K562 (cell line): ENCODE measurements around the gene WFIKKN2. TPM values are rescaled to one million over a fixed set of nuclear protein-coding genes. Genes with fewer than 3 reads are reported as not detected.

Source experiments
- ATAC-seq: fragments of 200-7000 bp; cut with Tn5 transposase; 3 replicates; pipeline ENCODE4 v1.9.1; 2020; ENCODE audit warnings: moderate library complexity
- BruUV-seq: library from RNA; stranded (reverse); fragments of 400-500 nt; replicated peaks from 2 replicates; lab custom pipeline; 2021; lab: Mats Ljungman, UMichigan
- CTCF ChIA-PET: fragments of 300-600 bp; formaldehyde crosslinking; extraction: SDS; loops from one replicate; lab custom pipeline; 2021; ENCODE audit warnings: low intra/inter-chr PET ratio; lab: Yijun Ruan, JAX
- POLR2A ChIA-PET: fragments of 300-600, 350-650 bp; sonication (Branson Sonifier 250); formaldehyde crosslinking; extraction: SDS; loops from one replicate; lab custom pipeline; 2021; ENCODE audit warnings: antibody characterized with exemption, inconsistent platforms; lab: Yijun Ruan, JAX
- DNase-seq, 4 experiments: peaks; one replicate each; pipeline versions ENCODE4 v3.0.0 to v3.0.0-alpha.2; 2011 to 2018; ENCODE audit warnings: low spot score in 3 of 4, mixed read lengths in 3 of 4; ENCODE audit errors: extremely low read depth in 1 of 4
- FAIRE-seq: peaks from 2 replicates; lab custom pipeline; 2011; peaks lifted over from hg19 to GRCh38; lab: Jason Lieb, UNC
- H2AFZ ChIP-seq: 2 replicates; pipeline ENCODE4 v1.6.0; 2011; ENCODE audit warnings: low read depth, low read length, control low read depth, inconsistent platforms
- H3K27ac ChIP-seq: fragments of 200-600 bp; 3 replicates; pipeline ENCODE4 v1.8.0; 2011; ENCODE audit warnings: low read depth, mild to moderate bottlenecking, control low read depth, inconsistent platforms, low read length, moderate library complexity, mixed read lengths; ENCODE audit errors: extremely low read depth
- H3K27me3 ChIP-seq, 2 experiments: fragments of 300-600 bp in 1 of 2; 2 replicates in 1 of 2; 3 replicates in 1 of 2; pipeline versions ENCODE4 v1.6.0 to v1.8.0; 2011; ENCODE audit warnings: inconsistent platforms in 2 of 2, low read length in 2 of 2, mild to moderate bottlenecking in 1 of 2, mixed read lengths in 1 of 2, moderate library complexity in 1 of 2; ENCODE audit not compliant: control insufficient read depth in 2 of 2, insufficient read depth in 2 of 2
- H3K36me3 ChIP-seq: fragments of 300-600 bp; 3 replicates; pipeline ENCODE4 v1.8.0; 2011; ENCODE audit warnings: mild to moderate bottlenecking, low read length, inconsistent platforms; ENCODE audit not compliant: control insufficient read depth, insufficient read depth
- H3K4me1 ChIP-seq, 2 experiments: fragments of 200-600 bp in 1 of 2; replicated peaks in 1 of 2; 2 replicates in 1 of 2; 3 replicates in 1 of 2; pipeline versions ENCODE4 v1.5.1 to v1.8.0; 2011; ENCODE audit warnings: inconsistent platforms in 2 of 2, low read length in 2 of 2, mild to moderate bottlenecking in 1 of 2, mixed read lengths in 1 of 2, moderate library complexity in 1 of 2; ENCODE audit not compliant: control insufficient read depth in 2 of 2, insufficient read depth in 2 of 2
- H3K4me2 ChIP-seq: 2 replicates; pipeline ENCODE4 v1.6.1; 2011; ENCODE audit warnings: low read length, control low read depth, inconsistent platforms, mixed read lengths; ENCODE audit not compliant: insufficient read depth
- H3K4me3 ChIP-seq: fragments of 200-600 bp; sonication (generic), shearing (Covaris generic); 2 replicates; pipeline ENCODE4 v1.5.1; 2016; ENCODE audit warnings: control low read depth, inconsistent platforms
- H3K79me2 ChIP-seq: fragments of 200-600 bp; 3 replicates; pipeline ENCODE4 v1.8.0; 2011; ENCODE audit warnings: low read length, inconsistent platforms; ENCODE audit not compliant: control insufficient read depth, insufficient read depth
- H3K9ac ChIP-seq, 2 experiments: 2 replicates each; pipeline versions ENCODE4 v1.6.0 to v1.6.1; 2011; ENCODE audit warnings: low read depth in 2 of 2, low read length in 2 of 2, control low read depth in 1 of 2, inconsistent platforms in 1 of 2, mild to moderate bottlenecking in 1 of 2, mixed read lengths in 1 of 2; ENCODE audit not compliant: insufficient read depth in 1 of 2
- H3K9me1 ChIP-seq: one replicate; pipeline ENCODE4 v1.6.0; 2011; ENCODE audit warnings: inconsistent platforms, mild to moderate bottlenecking, low read length, moderate library complexity; ENCODE audit not compliant: control insufficient read depth, insufficient read depth
- H3K9me3 ChIP-seq: replicated peaks from 2 replicates; pipeline ENCODE4 v1.5.1; 2011; ENCODE audit warnings: low read depth, low read length, inconsistent platforms; ENCODE audit not compliant: control insufficient read depth, insufficient read depth
- H4K20me1 ChIP-seq: replicated peaks from 2 replicates; pipeline ENCODE4 v1.6.1; 2011; ENCODE audit warnings: low read length, inconsistent platforms, mixed read lengths; ENCODE audit not compliant: control insufficient read depth, insufficient read depth
- CHD1 ChIP-seq: fragments of 200-600 bp; sonication (generic); IDR thresholded peaks from one replicate; pipeline ENCODE4 v1.6.1; 2012; ENCODE audit warnings: mild to moderate bottlenecking, moderate library complexity, low read length, inconsistent platforms
- MEF2A ChIP-seq: IDR thresholded peaks from 2 replicates; pipeline ENCODE4 v1.6.1; 2011; ENCODE audit warnings: low read depth, mild to moderate bottlenecking, low read length, moderate library complexity; ENCODE audit not compliant: control insufficient read depth
- PTTG1 ChIP-seq: fragments of 450-650 bp; IDR thresholded peaks from 2 replicates; pipeline ENCODE4 v1.6.1; 2016; ENCODE audit warnings: low read depth, mild to moderate bottlenecking, missing genetic modification characterization, missing compliant biosample characterization
- SIN3B ChIP-seq: fragments of 450-650 bp; IDR thresholded peaks from 2 replicates; pipeline ENCODE4 v1.6.1; 2017; ENCODE audit warnings: low read depth, mild to moderate bottlenecking, moderate library complexity
- ZNF12 ChIP-seq: sonication (generic); formaldehyde crosslinking; IDR thresholded peaks from 2 replicates; pipeline ENCODE4 v1.4.0; 2020; ENCODE audit warnings: mild to moderate bottlenecking, missing genetic modification reagents
- ZNF3 ChIP-seq: fragments of 250-450 bp; sonication (Bioruptor Pico); IDR thresholded peaks from 2 replicates; pipeline ENCODE4 v1.5.0; 2021; ENCODE audit warnings: mild to moderate bottlenecking, moderate library complexity
- WGBS: fragments of 100-300 bp; shearing (Covaris generic); methylation state at CpG from one replicate; pipeline ENCODE4 v1.1.6; 2016; ENCODE audit warnings: low coverage, mixed read lengths; ENCODE audit not compliant: insufficient coverage; ENCODE audit errors: missing lambda C conversion rate; 5-methylcytosine and 5-hydroxymethylcytosine counted together
- in situ Hi-C: fragments of 300-500 bp; cut with MboI; formaldehyde crosslinking; loops from 4 replicates; pipeline ENCODE4 v1.15.0; 2018; ENCODE audit warnings: inconsistent platforms, mixed read lengths
- intact Hi-C: fragments of 100-400 bp; cut with micrococcal nuclease; formaldehyde crosslinking; loops from 2 replicates; pipeline ENCODE4 v1.14.2; 2022
- polyA plus RNA-seq, 8 experiments: library from polyadenylated mRNA; depleted of rRNA in 4 of 8; stranded (reverse) in 5 of 8; unstranded in 3 of 8; fragments of >200 nt; fragmentation: Nextera tagmentation in 2 of 8; fragmentation: Illumina TruSeq in 1 of 8; extraction: Ambion mirVana in 2 of 8; extraction: Trizol in 1 of 8; gene quantifications; 2 replicates each; pipeline versions ENCODE4 v1.2.1 to v1.2.3, GENCODE V29; 2011 to 2014; ENCODE audit warnings: inconsistent platforms in 1 of 8, missing spikeins in 1 of 8
- total RNA-seq, 7 experiments: library from RNA; depleted of rRNA in 6 of 7; stranded (reverse); fragments of >200 nt in 6 of 7; fragmentation: Illumina TruSeq in 2 of 7; extraction: Trizol in 2 of 7; gene quantifications; 2 replicates each; pipeline versions ENCODE4 v1.2.1 to v1.2.3, GENCODE V29; 2011 to 2021; ENCODE audit warnings: low replicate concordance in 1 of 7
- TF ChIP-seq, protein P1 (sequence below): fragments of 450-650 bp; IDR thresholded peaks from 2 replicates; pipeline ENCODE4 v1.7.0; 2016; ENCODE audit warnings: borderline replicate concordance

WFIKKN2 gene
- total and polyA plus RNA-seq, 9 of the 15 experiments (the other 6 are each of a cell fraction or from before 2014, with no cell fraction given): 0.07 TPM; not detected in 8

DNA sequence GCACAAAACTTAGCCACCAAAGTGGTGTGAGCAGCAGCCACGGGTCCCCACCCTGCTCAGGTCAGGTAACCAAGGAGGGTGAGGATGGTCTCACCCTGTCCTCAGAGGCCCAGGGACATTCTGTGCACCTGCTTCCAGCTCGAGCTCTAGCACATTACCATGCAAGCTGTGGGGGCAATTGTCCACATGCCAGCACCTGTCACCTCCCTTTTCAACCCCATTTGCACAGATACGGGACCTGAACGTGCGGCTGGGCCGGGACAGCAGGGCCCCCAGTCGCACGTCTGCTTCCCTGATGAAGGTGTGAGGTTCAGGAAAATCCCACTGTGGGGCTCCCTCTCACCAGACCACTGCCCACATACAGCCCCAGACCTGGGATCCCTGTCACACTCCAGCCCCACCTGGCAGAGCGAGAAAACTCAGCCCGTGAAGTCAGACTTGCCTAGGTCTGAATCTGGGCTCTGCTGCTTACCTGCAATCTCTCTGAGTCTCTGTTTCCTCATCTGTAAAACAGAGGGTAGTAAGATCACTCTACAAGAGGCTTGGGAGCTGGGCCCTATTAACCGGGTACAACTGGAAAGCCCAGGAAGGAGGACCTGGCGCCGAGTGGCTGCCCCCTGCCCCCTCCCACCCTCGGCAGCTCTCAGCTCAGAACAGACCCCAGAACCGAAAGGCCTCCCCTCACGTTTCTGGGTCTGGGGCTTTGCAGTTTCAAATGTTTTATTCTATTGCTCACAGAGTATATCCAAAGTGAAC is 7.9 kb downstream of the WFIKKN2 start:
- in situ Hi-C loops: loop anchor here (5.0 kb wide), 1 partner anchor 61 kb away; no protein-coding TSS in a partner anchor
- Histone ChIP-seq H4K20me1 (no peaks in the 10 kb centered on the region), H3K27me3 (no peaks in the 10 kb centered on the region)

More for the DNA sequence above, 7.9 kb downstream of the WFIKKN2 start:
- Histone ChIP-seq H2AFZ (no peak overlapping the region), H3K36me3 (no peaks in the 10 kb centered on the region), H3K9me3 (peaks cover 2% of the 10 kb centered on the region; the same call in 1 of the 2 replicates), H3K9ac (no peak overlapping the region), H3K79me2 (no peaks in the 10 kb centered on the region), H3K4me3 (no peak overlapping the region)
- WGBS: 36% methylated on average over 12 of the region's 16 CpGs
- DNase-seq: no peak
- FAIRE-seq: no peak
- BruUV-seq: no TSS peak
- no peak for ATAC-seq
- CTCF ChIA-PET: interaction anchor here (1.5 to 6.1 kb wide), 3 partner anchors 26 to 61 kb away, joined by 5 to 72 read pairs (median 8); no protein-coding TSS in a partner anchor
- POLR2A ChIA-PET: interaction anchor here (1.1 to 2.5 kb wide), 2 partner anchors 24 to 37 kb away, joined by 3 to 10 read pairs; partner anchors contain the start of gene TOB1
- intact Hi-C loops: loop anchor here (2.0 to 5.0 kb wide), 2 partner anchors 27 to 361 kb away; no protein-coding TSS in a partner anchor
- TF ChIP-seq ZNF3 (CRISPR knock-in tag) (no peak), SIN3B (no peak), CHD1 (no peak), MEF2A (no peak), ZNF12 (CRISPR knock-in tag) (no peak), PTTG1 (tag) (no peak)
- TF ChIP-seq, protein P1, sequence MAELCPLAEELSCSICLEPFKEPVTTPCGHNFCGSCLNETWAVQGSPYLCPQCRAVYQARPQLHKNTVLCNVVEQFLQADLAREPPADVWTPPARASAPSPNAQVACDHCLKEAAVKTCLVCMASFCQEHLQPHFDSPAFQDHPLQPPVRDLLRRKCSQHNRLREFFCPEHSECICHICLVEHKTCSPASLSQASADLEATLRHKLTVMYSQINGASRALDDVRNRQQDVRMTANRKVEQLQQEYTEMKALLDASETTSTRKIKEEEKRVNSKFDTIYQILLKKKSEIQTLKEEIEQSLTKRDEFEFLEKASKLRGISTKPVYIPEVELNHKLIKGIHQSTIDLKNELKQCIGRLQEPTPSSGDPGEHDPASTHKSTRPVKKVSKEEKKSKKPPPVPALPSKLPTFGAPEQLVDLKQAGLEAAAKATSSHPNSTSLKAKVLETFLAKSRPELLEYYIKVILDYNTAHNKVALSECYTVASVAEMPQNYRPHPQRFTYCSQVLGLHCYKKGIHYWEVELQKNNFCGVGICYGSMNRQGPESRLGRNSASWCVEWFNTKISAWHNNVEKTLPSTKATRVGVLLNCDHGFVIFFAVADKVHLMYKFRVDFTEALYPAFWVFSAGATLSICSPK: no peak
- TF ChIP-seq, all 486 proteins: peak for 0
- no peaks in the 10 kb centered on the region for H3K9me1 ChIP-seq
- H3K4me2 ChIP-seq: no peak overlapping the region
- no peak overlapping the region for H3K27ac ChIP-seq
- peaks cover 0 to 13% of the 10 kb centered on the region in 2 experiments; a peak in 2 of 5 replicates for H3K4me1 ChIP-seq
